K562 (cell line): Measurements from ENCODE around the gene RSRP1. TPM values are rescaled to one million over a fixed set of nuclear protein-coding genes. Genes with fewer than 3 reads are reported as not detected.

Experiments
- BCLAF1 ChIP-seq, 2 experiments: fragments of 450-650 bp in 1 of 2; IDR thresholded peaks; 2 replicates each; pipeline ENCODE4 v1.6.1; 2011 to 2017; ENCODE audit warnings: low read depth in 2 of 2, antibody characterized with exemption in 1 of 2, borderline replicate concordance in 1 of 2, low read length in 1 of 2, mild to moderate bottlenecking in 1 of 2, mixed read lengths in 1 of 2; ENCODE audit not compliant: control insufficient read depth in 1 of 2
- CHD1 ChIP-seq: fragments of 200-600 bp; sonication (generic); IDR thresholded peaks from one replicate; pipeline ENCODE4 v1.6.1; 2012; ENCODE audit warnings: mild to moderate bottlenecking, moderate library complexity, low read length, inconsistent platforms
- DIDO1 ChIP-seq: fragments of 450-650 bp; IDR thresholded peaks from 2 replicates; pipeline ENCODE4 v1.6.1; 2016; ENCODE audit warnings: low read depth, missing biosample characterization, missing genetic modification characterization
- ELF1 ChIP-seq: fragments of 200-800 bp; sonication (Bioruptor generic); IDR thresholded peaks from 2 replicates; pipeline ENCODE4 v1.6.1; 2016; ENCODE audit warnings: missing genetic modification characterization, missing compliant biosample characterization
- ERF ChIP-seq: fragments of 450-650 bp; formaldehyde crosslinking; IDR thresholded peaks from 2 replicates; pipeline ENCODE4 v1.4.0; 2020; ENCODE audit warnings: mild to moderate bottlenecking, mixed read lengths
- GTF2E2 ChIP-seq: fragments of 200-800 bp; sonication (Bioruptor generic); IDR thresholded peaks from 2 replicates; pipeline ENCODE4 v1.6.1; 2016; ENCODE audit warnings: missing genetic modification characterization, missing compliant biosample characterization
- RCOR1 ChIP-seq, 2 experiments: IDR thresholded peaks; 2 replicates each; pipeline ENCODE4 v1.6.1; 2012; ENCODE audit warnings: low read depth in 2 of 2, low read length in 2 of 2, borderline replicate concordance in 1 of 2, improper control_type of control experiment in 1 of 2
- RHOXF2B ChIP-seq: fragments of 250-450 bp; sonication (Bioruptor Pico); conservative IDR thresholded peaks from 2 replicates; pipeline ENCODE4 v1.5.1; 2021
- SAFB ChIP-seq: fragments of 200-400 bp; formaldehyde crosslinking; IDR thresholded peaks from 2 replicates; pipeline ENCODE4 v1.6.1; 2017; ENCODE audit warnings: low read depth, low read length, borderline replicate concordance
- SIN3A ChIP-seq, 2 experiments: fragments of 150-350 bp in 1 of 2; IDR thresholded peaks; 2 replicates each; pipeline ENCODE4 v1.6.1; 2011 to 2016; ENCODE audit warnings: borderline replicate concordance in 2 of 2, low read depth in 2 of 2, low read length in 2 of 2, mild to moderate bottlenecking in 2 of 2, moderate library complexity in 2 of 2; ENCODE audit not compliant: control insufficient read depth in 1 of 2
- SIX5 ChIP-seq, 2 experiments: IDR thresholded peaks; 2 replicates each; pipeline ENCODE4 v1.6.1; 2011; ENCODE audit warnings: low read length in 2 of 2, borderline replicate concordance in 1 of 2, low read depth in 1 of 2, mild to moderate bottlenecking in 1 of 2, moderate library complexity in 1 of 2; ENCODE audit not compliant: insufficient read depth in 1 of 2
- ZBTB17 ChIP-seq: fragments of 450-650 bp; formaldehyde crosslinking; IDR thresholded peaks from 2 replicates; pipeline ENCODE4 v1.4.0; 2020; ENCODE audit warnings: mild to moderate bottlenecking
- ZFP30 ChIP-seq: fragments of 250-450 bp; sonication (Bioruptor Pico); IDR thresholded peaks from 2 replicates; pipeline ENCODE4 v1.8.0; 2022; ENCODE audit warnings: moderate library complexity, mild to moderate bottlenecking, inconsistent platforms, borderline replicate concordance
- ZFP36 ChIP-seq: fragments of 150-350 bp; IDR thresholded peaks from 2 replicates; pipeline ENCODE4 v1.6.1; 2018; ENCODE audit warnings: low read length, low read depth; ENCODE audit not compliant: partially characterized antibody
- ZNF124 ChIP-seq: sonication (generic); formaldehyde crosslinking; IDR thresholded peaks from 2 replicates; pipeline ENCODE4 v1.8.1; 2022; ENCODE audit warnings: missing genetic modification reagents
- ZNF444 ChIP-seq: fragments of 250-450 bp; sonication (Bioruptor Pico); IDR thresholded peaks from 2 replicates; pipeline ENCODE4 v1.4.0; 2020; ENCODE audit warnings: mild to moderate bottlenecking, moderate library complexity
- polyA plus RNA-seq, 8 experiments: library from polyadenylated mRNA; depleted of rRNA in 4 of 8; stranded (reverse) in 5 of 8; unstranded in 3 of 8; fragments of >200 nt; fragmentation: Nextera tagmentation in 2 of 8; fragmentation: Illumina TruSeq in 1 of 8; extraction: Ambion mirVana in 2 of 8; extraction: Trizol in 1 of 8; gene quantifications; 2 replicates each; pipeline versions ENCODE4 v1.2.1 to v1.2.3, GENCODE V29; 2011 to 2014; ENCODE audit warnings: inconsistent platforms in 1 of 8, missing spikeins in 1 of 8
- total RNA-seq, 7 experiments: library from RNA; depleted of rRNA in 6 of 7; stranded (reverse); fragments of >200 nt in 6 of 7; fragmentation: Illumina TruSeq in 2 of 7; extraction: Trizol in 2 of 7; gene quantifications; 2 replicates each; pipeline versions ENCODE4 v1.2.1 to v1.2.3, GENCODE V29; 2011 to 2021; ENCODE audit warnings: low replicate concordance in 1 of 7
- TF ChIP-seq, protein P1 (sequence below): fragments of 450-650 bp; IDR thresholded peaks from 2 replicates; pipeline ENCODE4 v1.6.1; 2017; ENCODE audit warnings: antibody characterized with exemption
- TF ChIP-seq, protein P2 (sequence below): fragments of 450-650 bp; IDR thresholded peaks from 2 replicates; pipeline ENCODE4 v1.6.1; 2018; ENCODE audit warnings: mild to moderate bottlenecking, low read depth; ENCODE audit not compliant: partially characterized antibody

RSRP1 gene
- total and polyA plus RNA-seq, 9 of the 15 experiments (the other 6 are each of a cell fraction or from before 2014, with no cell fraction given): 27.2 to 283 (median 146) TPM

DNA sequence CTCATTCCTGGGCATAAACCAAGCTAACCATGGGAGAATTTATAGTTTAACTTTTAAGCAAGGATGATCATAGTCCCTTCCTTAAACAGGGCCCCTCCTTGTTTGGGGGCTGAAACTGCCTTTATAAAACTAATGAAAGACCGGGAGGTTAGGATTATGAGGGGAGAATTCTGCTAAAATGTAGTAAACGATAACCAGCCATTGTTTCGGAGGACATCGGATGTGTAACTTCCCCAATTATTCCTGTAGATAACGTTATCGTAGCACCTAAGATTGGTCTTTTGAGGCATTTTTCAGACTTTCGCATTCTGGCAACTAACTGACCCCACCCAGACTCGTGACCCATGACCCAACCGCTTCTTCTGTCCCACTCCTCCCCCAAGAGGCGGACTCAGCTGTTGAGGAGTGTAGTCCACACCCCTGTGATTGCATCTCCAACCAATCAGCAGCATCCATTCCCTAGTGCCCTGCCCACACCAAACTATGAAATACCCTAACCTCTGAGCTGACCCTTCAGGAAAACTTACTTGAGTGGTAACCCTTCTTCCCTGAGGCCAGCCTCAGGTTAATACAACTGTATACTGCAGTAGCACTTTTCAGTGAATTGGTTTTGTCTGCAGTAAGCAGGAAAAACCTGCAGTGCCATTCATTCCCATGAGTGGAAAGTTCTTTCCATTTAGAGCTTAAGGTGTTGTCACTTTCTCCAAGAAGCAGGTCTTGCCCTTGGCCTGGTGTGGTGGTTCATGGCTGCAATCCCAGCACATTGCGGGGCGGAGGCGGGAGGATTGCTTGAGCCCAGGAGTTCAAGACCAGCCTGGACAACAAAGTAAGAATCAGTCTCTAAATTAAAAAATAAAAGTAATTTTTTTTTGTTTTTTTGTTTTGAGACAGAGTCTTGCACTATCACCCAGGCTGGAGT, 14.1 kb downstream of the RSRP1 start (continued):
- TF ChIP-seq, protein P1, sequence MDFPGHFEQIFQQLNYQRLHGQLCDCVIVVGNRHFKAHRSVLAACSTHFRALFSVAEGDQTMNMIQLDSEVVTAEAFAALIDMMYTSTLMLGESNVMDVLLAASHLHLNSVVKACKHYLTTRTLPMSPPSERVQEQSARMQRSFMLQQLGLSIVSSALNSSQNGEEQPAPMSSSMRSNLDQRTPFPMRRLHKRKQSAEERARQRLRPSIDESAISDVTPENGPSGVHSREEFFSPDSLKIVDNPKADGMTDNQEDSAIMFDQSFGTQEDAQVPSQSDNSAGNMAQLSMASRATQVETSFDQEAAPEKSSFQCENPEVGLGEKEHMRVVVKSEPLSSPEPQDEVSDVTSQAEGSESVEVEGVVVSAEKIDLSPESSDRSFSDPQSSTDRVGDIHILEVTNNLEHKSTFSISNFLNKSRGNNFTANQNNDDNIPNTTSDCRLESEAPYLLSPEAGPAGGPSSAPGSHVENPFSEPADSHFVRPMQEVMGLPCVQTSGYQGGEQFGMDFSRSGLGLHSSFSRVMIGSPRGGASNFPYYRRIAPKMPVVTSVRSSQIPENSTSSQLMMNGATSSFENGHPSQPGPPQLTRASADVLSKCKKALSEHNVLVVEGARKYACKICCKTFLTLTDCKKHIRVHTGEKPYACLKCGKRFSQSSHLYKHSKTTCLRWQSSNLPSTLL: no peak
- TF ChIP-seq RCOR1 (IDR thresholded peaks at IDR 0.05; ENCODE audit: borderline replicate concordance in 1 of 2, low read depth in 2 of 2, low read length in 2 of 2) (peak in 1 of 2 experiments; percentile 76; a peak in 2 of 4 replicates), ZNF124 (no peak), DIDO1 (tag) (no peak), ZBTB17 (CRISPR knock-in tag) (0 out of 2 replicates have a peak, but pooled peaks have one; percentile 11), CHD1 (peak; percentile 98), SIX5 (IDR thresholded peaks at IDR 0.05; ENCODE audit: borderline replicate concordance in 1 of 2, insufficient read depth in 1 of 2, low read depth in 1 of 2, low read length in 2 of 2) (no peak), GTF2E2 (tag) (no peak; the same call in none of the 2 replicates), SIN3A (IDR thresholded peaks at IDR 0.05; ENCODE audit: borderline replicate concordance in 2 of 2, control insufficient read depth in 1 of 2, low read depth in 2 of 2, low read length in 2 of 2) (peak in 1 of 2 experiments; percentile 95; a peak in 3 of 4 replicates), BCLAF1 (IDR thresholded peaks at IDR 0.05; ENCODE audit: borderline replicate concordance in 1 of 2, control insufficient read depth in 1 of 2, low read depth in 2 of 2, low read length in 1 of 2) (no peak), ELF1 (no peak), RHOXF2B (peak; percentile 57; the same call in 1 of the 2 replicates), ZFP30 (CRISPR knock-in tag) (no peak), ZNF444 (CRISPR knock-in tag) (no peak), ZFP36 (no peak), ERF (CRISPR knock-in tag) (0 out of 2 replicates have a peak, but pooled peaks have one; percentile 49), SAFB (no peak)
- TF ChIP-seq, protein P2, sequence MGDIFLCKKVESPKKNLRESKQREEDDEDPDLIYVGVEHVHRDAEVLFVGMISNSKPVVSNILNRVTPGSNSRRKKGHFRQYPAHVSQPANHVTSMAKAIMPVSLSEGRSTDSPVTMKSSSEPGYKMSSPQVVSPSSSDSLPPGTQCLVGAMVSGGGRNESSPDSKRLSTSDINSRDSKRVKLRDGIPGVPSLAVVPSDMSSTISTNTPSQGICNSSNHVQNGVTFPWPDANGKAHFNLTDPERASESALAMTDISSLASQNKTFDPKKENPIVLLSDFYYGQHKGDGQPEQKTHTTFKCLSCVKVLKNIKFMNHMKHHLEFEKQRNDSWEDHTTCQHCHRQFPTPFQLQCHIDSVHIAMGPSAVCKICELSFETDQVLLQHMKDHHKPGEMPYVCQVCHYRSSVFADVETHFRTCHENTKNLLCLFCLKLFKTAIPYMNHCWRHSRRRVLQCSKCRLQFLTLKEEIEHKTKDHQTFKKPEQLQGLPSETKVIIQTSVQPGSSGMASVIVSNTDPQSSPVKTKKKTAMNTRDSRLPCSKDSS: no peak
